NCI-H2227 (cell line): ENCODE measurements around the gene CFAP45.

Experiments
- DNase-seq: peaks from one replicate; lab custom pipeline; 2025; ENCODE audit not compliant: unreplicated experiment; lab: John Stamatoyannopoulos, UW

CFAP45 gene, protein sequence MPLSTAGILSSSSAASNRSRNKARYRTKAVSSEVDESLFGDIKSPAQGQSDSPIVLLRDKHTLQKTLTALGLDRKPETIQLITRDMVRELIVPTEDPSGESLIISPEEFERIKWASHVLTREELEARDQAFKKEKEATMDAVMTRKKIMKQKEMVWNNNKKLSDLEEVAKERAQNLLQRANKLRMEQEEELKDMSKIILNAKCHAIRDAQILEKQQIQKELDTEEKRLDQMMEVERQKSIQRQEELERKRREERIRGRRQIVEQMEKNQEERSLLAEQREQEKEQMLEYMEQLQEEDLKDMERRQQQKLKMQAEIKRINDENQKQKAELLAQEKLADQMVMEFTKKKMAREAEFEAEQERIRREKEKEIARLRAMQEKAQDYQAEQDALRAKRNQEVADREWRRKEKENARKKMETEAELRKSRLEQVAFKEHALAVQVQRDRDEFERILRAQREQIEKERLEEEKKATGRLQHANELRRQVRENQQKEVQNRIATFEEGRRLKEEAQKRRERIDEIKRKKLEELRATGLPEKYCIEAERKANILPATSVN

DNA sequence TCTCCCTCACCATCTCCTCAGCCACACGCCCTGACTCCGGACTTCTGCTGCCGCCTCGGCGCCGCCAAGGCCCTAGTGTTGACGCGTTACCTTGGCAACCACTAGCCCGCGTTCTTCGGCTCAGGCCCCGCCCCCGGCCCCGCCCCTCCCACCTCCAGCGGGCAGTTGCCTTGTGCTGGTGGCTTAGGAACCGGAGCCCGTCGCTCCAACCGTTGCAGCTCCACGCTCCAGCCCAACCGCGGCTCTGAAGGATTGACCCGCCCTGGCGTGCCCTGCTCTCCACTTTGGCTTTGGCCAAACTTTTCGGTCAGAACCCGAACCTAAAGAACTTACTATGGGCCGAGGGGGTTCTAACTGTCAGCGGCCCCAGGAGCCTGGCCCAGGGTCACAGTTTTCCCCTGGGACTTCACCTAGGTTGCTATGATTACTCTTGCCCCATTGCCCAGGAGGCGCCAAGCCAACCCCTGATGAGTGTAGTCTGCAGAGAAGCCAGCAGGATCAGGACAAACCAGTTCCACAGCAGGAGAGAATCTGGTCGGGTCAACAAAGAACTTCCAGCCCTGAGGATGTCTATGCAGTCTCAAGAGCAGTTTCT lies at the start of gene CFAP45:
Gene CFAP45, minus strand, starts transcription at position 80 of the 595 bp plus-strand sequence. Its CDS starts 67 bp downstream, at position 13.
- DNase-seq, result peak; percentile 93

DNA sequence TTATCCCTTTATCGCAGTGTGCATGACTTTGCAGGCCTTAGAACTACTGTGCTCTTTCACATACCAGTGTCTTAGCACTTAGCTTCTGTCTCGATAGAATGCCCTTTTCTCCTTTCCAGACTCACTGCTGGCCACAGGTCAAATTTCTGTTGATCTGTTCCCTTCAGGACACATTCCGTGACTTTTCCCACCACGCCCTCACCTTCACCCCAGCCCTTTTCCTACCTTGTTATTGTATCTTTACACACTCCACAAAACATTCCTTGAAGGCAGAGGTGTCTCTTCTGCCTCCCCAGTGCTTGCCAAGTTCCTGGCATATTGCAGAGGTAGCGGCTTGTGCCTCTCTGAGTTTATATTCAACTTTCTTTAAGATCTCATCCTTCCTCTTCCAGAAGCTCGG lies 49.2 kb upstream of the CFAP45 start:
- DNase-seq, result no peak

- DNase-seq, result no peak
These were observed 48.0 kb upstream of the CFAP45 start for GRCh38 chr1:159947942-159948341.

GRCh38 chr1:159946242-159947187 lies 46.5 kb upstream of the CFAP45 start:
- DNase-seq, result no peak

DNA sequence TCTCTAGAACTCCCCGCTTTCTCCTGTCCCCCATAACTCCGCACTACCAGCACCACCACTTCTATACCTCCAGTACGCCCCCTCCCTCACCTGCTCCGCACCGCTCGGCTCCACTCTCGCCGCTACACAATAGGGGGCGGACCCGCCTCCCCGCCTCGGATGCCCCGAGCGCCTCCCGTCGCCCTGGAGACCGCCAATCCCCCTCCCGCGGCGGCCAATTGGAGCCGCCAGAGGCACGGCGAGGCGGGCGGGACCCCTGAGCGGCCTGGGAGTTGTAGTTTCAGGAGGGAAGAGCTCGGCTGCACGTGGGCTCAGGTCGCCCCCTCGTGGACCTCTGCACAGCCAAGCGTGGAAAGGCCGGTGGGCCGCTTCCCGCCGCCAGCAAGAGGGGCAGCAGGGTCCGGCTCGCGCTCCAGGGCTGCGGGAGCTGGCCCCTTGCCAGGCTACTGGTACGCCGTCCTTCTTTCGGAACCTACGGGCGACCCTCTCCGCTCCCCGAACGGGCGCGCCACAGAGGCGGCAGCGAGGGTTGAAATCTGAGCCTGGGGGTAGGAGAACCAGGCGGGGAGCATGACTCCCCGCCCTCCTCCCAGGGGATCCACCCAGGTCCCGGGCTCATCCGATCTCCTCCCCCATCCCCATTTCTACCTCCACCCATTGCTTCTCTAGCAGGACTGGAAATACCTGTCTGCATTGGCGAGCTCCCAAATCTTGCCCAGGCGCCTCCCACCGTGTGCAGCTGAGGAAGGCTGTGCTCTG lies 45.7 kb upstream of the CFAP45 start, which contains the start of gene IGSF9:
Gene IGSF9, minus strand, starts transcription at position 131 of the 759 bp plus-strand sequence. CDS start 2,159 bp downstream, outside the sequence.
- DNase-seq, result peak; percentile 98

GRCh38 chr1:159944623-159945455 lies 44.9 kb upstream of the CFAP45 start:
- DNase-seq, result peak; percentile 47

- DNase-seq, result no peak
These were observed 44.1 kb upstream of the CFAP45 start for GRCh38 chr1:159943908-159944622.

DNA sequence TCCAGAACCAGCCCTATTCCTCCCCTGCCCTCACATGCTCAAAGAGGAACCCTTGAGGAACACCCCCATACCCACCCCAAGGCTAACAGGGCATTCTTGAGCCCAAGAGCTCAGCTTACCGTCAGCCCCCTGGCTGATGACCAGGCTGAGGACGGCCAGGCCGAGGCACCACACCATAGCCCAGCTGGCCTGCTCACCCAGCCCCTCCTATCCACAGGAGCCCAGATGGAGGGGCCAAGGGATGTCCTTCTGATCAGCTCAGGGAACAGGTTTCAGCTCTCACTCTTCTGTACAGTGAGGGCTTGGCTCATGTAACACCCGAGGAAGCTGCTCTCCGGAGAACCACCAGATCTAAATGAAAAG lies 43.3 kb upstream of the CFAP45 start:
- no peak for DNase-seq

DNA sequence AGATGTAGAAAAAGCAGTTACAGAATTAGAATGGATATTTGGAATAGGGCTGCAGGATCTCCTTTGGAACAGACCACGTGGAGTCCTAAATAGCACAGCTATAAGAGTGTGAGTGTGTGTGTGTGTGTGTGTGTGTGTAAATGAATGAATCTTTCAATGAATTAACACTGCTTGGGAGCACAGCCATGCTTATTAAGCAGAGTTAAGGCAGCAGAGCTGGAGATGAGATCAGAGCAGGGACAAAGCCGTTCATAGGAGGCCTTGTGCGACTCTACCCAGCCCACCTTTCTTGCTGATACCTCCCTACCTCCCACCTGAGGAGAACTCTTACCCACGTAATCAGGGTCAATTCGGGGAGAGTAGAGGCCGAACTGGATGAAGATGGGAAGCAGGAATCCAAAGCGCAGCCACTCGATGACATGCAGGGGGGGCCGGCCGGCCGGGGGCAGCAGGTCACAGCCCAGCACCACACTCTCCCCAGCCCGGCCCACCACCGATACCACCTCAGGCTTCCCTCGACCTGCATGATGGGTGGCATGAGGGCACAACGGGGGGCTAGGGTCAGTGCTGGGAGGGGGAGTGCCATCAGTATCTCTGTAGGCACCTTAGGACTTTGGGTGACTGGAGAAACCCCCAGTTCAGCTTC lies 42.8 kb upstream of the CFAP45 start:
- DNase-seq, result no peak

- DNase-seq, result peak; percentile 36
These were observed 41.9 kb upstream of the CFAP45 start for GRCh38 chr1:159941591-159942560.

DNA sequence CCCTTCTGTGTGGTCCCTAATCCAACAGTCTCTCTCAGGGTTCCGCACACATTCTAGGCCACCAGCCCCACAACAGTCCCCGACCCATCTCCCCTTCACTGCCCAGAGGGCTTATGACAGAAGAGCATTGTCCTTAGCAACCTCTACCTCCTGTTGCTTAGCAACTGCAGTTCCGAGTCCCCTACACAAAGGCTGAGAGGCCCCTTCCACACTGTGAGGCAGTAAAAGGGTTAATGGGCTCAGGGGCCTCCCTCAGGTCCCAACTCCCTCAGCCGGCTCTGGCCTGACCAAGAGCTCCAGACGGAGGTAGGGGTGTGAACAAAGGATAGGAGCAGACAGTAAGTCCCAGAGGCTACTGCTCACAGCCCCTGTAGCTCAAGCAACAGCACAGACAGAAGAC lies 41.2 kb upstream of the CFAP45 start:
- no peak for DNase-seq

DNA sequence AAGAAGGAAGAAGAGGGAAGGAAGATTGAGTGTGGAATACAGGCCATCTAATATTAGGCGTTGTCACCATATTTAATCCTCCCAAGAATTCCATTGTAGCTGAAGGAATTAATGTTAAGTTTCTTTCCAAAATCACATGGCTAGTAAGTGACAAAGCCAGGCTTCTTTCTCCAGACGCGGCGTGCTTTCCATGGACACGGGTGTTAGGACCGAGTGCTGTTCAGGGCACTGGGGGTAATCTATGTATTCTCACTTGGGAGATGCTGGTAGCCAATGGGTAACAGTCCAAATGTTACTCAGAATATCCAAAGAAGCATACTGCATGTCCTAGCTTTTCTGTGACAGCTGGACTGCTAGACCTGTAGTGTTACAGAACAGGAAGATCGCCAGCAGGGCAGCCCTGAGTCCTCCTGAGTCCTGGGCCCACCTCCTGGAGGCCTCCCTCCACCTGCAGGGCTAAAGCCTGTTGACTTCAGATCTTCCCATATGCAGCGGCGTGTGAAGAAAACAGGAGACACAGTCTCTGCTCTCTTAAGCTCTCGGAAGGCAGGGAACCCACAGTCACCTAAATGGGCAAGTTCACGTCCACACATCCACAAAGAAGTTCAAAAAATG lies 40.1 kb upstream of the CFAP45 start:
- no peak for DNase-seq

DNA sequence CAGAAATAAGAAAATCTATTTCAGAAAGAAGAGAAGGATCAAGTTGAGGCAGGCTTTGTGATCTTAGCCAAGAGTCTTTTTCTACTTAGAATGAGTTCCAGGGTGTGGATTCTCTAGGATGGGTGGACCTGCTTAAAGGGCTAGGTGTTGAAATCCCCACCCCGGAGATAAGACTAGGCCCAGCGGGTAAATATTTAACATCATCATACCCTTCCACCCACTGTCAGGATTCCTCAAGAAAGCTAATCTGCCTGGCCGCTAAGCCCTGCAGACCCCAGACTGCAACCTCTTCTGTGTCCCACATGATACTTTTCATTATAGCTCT lies 39.7 kb upstream of the CFAP45 start:
- no peak for DNase-seq

GRCh38 chr1:159938905-159939677 lies 39.1 kb upstream of the CFAP45 start:
- DNase-seq, result no peak

DNA sequence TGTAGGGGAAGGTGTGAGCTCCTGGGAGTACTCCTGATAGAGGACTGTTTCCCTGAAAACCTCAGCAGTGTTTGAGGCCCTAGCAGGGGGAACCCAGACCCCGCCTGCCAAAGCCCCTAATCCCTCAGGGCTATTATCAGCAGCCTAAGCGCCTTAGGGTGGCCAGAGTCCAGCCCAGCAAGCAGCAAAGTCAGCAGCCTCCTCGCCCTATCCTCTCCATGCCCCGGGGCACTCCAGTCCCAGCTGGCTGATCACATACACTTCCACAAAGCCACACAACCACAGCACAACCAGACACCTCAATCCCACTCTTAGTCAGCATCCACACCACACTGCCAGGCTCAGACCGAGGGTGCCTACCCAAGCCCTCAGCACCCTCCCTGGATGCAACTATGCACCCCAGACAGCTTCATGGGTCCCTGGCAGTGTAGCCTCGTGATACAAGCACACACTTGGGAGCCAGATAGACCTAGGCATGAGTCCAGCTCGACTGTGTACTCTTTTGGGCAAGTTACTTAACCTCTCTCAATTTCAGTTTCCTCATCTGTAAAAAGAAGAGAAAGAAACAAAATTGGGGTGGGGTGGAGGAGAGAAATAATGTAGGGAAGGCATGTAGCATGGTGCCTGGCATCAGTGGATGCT lies 38.4 kb upstream of the CFAP45 start:
- DNase-seq, result no peak
